Activated T-cell treated with anti-CD3 and anti-CD28 coated beads for 1 hour (primary cell): ENCODE measurements around the gene CILP2.

ENCODE experiments used
- DNase-seq: peaks from one replicate; pipeline ENCODE4 v3.0.0-alpha.2; 2020; ENCODE audit warnings: low read depth

The CILP2 gene, protein sequence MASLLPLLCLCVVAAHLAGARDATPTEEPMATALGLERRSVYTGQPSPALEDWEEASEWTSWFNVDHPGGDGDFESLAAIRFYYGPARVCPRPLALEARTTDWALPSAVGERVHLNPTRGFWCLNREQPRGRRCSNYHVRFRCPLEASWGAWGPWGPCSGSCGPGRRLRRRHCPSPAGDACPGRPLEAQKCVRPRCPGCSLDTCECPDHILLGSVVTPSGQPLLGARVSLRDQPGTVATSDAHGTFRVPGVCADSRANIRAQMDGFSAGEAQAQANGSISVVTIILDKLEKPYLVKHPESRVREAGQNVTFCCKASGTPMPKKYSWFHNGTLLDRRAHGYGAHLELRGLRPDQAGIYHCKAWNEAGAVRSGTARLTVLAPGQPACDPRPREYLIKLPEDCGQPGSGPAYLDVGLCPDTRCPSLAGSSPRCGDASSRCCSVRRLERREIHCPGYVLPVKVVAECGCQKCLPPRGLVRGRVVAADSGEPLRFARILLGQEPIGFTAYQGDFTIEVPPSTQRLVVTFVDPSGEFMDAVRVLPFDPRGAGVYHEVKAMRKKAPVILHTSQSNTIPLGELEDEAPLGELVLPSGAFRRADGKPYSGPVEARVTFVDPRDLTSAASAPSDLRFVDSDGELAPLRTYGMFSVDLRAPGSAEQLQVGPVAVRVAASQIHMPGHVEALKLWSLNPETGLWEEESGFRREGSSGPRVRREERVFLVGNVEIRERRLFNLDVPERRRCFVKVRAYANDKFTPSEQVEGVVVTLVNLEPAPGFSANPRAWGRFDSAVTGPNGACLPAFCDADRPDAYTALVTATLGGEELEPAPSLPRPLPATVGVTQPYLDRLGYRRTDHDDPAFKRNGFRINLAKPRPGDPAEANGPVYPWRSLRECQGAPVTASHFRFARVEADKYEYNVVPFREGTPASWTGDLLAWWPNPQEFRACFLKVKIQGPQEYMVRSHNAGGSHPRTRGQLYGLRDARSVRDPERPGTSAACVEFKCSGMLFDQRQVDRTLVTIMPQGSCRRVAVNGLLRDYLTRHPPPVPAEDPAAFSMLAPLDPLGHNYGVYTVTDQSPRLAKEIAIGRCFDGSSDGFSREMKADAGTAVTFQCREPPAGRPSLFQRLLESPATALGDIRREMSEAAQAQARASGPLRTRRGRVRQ

DNA sequence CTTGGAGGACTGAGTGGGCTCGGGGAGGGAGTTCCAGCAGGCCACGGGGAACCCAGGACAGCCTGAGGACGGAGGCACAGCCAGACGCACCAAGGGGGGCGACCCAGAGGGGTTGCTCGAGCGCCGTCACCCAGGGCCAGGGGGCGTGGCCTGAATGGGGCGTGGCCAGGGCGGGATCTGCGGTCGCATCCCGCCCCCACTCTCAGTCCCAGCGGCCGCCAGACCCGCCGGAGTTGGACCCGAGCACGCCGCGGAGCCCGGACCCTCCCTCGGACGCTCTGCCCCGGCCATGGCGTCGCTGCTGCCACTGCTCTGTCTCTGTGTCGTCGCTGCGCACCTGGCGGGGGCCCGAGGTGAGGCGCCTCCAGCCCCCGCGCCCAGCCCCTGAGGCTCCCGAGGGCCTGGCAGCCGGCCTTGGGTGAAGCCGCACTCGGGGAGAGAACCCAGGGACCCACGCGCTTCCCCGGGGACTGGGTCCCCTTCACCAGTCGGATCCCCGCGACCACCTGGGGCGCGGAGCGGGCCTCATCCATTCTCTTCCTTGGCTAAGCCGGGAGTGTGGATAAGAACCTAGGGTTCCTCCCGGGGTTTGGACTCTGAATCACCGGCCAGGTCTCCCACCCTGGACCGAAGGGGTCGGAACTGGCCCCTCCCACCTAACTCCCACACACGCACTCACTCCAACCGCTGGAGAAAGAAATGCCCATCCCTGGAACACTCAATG is at the start of gene CILP2:
Gene CILP2 (plus strand): TSS at position 205 of the 724 bp plus-strand sequence. CDS start 85 bp downstream, at position 290.
- peak; percentile 34 for DNase-seq

DNA sequence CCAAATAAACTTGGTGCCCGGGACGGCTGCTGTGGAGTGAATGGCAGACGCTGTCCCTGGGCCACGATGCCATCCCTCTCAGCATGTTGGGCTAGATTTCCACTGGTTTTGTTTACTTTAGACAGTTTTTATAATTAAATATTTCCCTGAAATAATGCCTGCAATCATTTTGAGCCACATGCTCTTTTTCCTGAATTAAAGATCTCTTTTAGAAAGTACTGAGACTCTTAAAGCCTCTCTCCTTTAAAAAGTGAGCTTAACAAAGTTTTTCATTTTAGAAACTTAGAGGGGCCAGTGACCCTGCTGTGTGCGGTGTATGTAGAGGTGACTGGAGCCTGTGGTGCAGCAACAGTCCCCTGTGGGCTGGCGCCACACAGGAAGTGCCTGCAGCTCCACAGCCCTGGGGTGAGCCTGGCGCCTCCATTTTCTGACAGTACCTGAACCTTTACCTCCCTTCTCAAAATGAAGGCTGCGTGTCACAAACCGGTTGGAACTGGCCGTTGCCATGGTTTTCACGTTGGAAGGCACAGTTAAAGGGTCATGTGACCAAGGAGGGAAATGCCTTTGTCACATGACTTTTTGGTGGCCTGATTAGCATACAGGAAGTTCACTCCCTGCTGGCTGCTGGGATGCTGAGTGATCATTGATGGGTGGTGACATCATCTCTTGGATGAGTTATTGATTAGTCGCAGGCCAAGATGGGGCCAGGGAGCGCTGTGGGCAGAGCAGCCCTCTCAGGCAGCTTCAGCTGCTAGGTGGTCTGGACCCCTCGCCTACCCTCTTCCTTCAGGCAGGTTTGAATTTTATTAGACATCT is 49.0 kb upstream of the CILP2 start:
- DNase-seq, result peak; percentile 74

DNA sequence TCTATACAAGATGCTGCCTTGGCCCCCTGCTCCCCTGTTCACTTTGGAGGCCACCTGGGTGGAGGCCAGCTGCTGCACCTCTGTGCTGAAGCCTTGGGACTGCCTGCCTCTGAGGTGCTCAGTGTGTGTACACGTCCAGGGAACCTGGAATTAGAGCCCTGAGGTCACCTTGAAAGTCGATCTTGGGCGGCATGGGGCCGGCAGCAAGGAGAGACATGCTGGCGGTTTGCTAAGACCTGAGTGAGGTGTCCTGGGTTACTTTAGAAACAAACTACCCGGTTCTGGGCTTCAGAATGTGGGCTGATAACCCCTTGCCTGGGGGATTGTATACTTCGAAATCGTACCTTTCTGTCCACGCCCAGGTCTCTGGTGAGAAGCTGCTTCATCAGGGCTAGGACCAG is 48.3 kb upstream of the CILP2 start:
- DNase-seq, result no peak

- peak; percentile 77 for DNase-seq
Observed at GRCh38 chr19:19490214-19490968, 47.7 kb upstream of the CILP2 start.

GRCh38 chr19:19491321-19492025 is 46.6 kb upstream of the CILP2 start:
- no peak for DNase-seq

DNA sequence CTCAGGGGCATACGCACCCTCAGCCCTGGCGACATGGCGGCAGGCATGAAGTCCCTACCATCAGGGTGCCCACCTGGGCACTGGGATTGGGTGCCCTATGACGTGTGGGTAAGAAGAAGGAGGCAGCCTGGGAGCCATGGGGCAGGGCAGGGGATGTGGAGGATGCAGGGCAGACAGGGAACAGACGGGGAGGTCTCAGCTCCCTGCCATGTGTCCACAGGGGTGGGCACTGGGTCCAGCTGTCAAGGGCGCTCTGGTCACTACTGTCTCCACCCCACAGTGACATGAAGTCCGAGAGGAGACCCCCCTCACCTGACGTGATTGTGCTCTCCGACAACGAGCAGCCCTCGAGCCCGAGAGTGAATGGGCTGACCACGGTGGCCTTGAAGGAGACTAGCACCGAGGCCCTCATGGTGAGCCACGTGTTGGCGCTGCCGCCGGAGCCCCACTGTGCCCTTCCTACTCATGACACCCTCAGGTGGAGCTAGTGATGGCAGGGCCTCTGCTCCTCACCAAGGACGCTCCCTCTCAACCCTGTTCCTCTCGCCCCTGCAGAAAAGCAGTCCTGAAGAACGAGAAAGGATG is 45.9 kb upstream of the CILP2 start:
- no peak for DNase-seq

DNA sequence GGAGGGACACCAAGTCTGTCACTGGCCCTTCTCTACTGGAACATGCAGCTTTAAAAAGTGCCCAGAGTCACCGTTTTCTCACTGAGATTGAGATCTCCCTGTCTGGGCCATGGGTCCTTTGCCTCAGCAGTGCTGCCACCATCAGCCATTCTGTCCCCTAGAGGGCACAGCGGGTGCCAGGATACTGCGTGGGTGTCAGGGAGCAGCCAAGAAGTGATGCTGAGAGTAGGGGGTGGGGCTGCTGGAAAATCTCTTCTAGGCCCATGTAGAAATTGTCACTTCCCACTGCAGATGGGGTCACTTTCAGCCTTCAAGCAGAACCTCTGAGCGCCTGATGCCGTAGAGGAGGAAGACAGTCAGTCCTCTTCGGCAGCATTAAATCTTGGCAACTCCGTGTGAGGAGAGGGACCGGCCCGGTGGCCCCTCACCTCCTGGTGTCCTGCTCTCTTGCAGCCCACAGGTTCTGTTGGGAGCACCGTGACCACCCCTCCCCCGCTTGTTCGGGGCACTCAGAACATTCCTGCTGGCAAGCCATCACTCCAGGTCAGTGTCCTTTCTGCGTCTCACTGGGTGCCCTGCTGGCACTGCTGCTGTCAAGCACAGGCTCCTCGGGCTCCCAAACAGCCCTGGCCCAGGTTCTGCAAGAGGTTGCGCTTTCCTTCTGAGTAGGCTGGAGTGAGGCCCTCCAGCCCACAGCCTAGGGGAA is 44.1 kb upstream of the CILP2 start:
- DNase-seq, result no peak

GRCh38 chr19:19495614-19496603 is 42.2 kb upstream of the CILP2 start:
- no peak for DNase-seq

DNA sequence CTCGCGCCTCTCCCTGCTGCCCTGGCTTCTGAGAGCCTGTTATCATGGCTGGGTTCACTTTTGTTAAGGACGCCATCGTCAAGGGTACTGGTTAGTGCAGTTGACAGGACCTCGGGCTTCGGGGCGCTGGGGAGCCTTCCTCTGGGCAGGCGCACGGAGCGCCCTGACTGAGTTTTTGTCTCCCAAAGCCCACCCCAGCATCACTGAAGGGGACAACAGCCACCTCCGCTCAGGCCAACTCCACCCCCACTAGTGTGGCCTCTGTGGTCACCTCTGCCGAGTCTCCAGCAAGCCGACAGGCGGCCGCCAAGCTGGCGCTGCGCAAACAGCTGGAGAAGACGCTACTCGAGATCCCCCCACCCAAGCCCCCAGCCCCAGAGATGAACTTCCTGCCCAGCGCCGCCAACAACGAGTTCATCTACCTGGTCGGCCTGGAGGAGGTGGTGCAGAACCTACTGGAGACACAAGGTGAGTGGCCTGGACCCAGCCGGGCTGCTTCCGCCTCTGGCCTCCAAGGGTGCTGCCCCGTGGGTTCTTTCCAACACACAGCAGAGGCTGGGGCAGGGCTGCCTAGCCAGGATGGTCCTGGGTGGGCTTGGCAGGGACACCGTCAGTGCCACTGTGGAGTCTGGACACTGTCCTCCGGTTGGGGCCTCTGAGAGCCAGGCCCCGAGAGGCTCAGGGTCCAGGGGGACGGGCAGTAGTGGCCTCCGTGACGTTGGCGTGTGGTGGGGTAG is 39.6 kb upstream of the CILP2 start:
- DNase-seq, result no peak

- DNase-seq, result no peak
Observed at GRCh38 chr19:19499272-19499995, 38.6 kb upstream of the CILP2 start.

DNA sequence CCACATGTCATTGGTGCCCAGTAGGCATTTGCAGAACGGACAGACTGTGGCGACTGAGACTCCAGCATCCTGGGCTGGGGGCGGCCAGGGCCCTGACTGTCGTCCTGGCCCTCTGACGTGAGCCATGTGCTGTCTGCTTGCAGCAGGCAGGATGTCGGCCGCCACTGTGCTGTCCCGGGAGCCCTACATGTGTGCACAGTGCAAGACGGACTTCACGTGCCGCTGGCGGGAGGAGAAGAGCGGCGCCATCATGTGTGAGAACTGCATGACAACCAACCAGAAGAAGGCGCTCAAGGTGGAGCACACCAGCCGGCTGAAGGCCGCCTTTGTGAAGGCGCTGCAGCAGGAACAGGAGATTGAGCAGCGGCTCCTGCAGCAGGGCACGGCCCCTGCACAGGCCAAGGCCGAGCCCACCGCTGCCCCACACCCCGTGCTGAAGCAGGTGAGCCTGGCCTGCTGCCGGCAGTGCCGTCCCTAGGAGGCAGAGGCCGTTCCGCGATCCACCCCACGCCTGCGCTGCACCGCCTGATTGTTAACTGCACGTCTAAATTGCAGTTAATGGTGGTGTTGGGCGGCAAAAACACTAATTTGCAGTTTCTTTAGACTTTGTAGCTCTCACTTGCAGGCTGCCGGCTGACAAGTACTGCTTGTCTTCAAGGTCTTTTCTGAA is 37.0 kb upstream of the CILP2 start:
- DNase-seq, result no peak

DNA sequence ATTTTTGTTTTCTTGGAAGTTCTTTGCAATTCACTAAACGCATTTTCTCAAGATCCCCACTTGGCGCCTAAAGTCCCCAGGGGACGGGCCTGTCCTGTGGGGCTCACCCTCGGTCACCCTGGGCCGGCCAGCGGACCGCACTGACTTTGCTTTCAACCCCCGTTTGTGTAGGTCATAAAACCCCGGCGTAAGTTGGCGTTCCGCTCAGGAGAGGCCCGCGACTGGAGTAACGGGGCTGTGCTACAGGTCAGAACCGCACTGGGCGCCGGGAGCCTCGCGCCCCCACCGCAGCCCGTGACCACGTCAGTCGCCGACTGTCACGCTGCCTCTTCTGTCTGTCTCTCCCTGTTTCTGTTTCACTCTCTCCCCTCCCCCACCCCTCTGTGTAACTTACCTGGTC is 36.3 kb upstream of the CILP2 start:
- no peak for DNase-seq

DNA sequence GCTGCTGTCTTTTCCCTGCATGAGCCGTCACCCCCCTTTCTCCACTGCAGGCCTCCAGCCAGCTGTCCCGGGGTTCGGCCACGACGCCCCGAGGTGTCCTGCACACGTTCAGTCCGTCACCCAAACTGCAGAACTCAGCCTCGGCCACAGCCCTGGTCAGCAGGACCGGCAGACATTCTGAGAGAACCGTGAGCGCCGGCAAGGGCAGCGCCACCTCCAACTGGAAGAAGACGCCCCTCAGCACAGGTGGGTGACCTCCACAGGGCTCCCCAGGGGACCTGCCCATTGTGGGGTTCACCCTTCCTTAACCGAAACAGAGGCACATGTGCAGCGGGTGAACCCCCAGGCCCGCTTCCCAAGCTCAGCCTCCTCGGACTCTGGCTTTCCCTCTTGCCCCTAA is 35.8 kb upstream of the CILP2 start:
- DNase-seq, result no peak

- no peak for DNase-seq
Observed at GRCh38 chr19:19502808-19503602, 35.1 kb upstream of the CILP2 start.
